Left lobe of liver (tissue), 2 donors: Measurements from ENCODE around the gene G2E3. TPM values are rescaled to one million over a fixed set of nuclear protein-coding genes. Genes with fewer than 3 reads are reported as not detected.
"Not testable (repeated sequence)": the region's sequence is repeated elsewhere in the genome, so short reads cannot be mapped to it uniquely, and the experiment has no call there.

Experiments used
- ATAC-seq: fragments of 200-7000 bp; cut with Tn5 transposase; one replicate; pipeline ENCODE4 v1.9.1; 2020; ENCODE audit warnings: mild to moderate bottlenecking, moderate library complexity
- DNase-seq: peaks from one replicate; pipeline ENCODE4 v3.0.0-alpha.2; 2020; ENCODE audit warnings: low spot score
- total RNA-seq: library from RNA; stranded (reverse); gene quantifications from one replicate; pipeline ENCODE4 v1.2.1, GENCODE V29; 2021
- donor health status: DM: no; HTN: no; CAD: no; lungs with moderate emphysema.
- donor health status: DM: no; HTN: yes; CAD: no.

The G2E3 gene
- total RNA-seq, 1 donor from 2014 or later, result 4.6 TPM

DNA sequence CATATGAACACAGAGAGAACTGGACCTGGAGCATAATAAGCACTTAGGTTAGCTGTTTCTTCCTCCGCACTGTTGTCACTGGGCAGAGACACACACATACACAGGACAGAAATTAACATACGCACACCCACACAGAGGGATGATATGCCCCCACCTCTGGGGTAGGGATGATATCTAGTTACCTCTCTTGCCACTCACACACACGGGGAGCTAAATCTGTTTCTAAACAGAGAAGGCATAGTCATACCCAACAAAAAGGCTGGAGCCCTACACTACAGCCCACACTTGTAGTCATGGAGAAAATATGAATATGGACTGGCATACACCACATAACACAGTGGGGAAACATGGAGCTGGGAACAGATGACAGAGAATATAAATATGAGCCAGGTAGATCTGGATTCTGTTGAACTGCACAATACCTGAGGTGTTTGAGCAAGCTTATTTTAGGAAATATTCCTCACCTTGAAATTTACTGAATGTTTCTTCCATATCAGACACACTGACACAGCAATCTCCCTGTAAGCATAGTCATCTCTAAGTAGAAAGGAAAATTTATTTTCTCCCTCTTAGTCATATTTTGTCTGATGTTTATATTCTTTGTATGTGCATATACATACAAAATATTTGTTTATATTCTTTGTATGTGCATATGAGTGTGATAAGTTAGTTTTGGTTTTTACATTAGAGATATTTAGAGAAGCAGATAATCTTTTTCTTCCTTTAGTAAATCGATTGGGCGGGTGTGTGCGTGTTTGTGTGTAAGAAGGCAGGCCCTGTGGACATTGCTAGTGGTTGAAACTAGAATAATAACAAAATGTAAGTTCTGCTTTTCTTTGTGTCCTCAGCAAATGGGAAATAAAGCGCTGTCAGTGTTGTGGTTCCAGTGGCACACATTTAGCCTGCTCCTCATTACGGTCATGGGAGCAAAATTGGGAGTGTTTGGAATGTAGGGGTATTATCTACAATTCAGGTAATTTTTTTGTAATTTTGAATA is 42.3 kb downstream of the G2E3 start:
- no peak for ATAC-seq
- DNase-seq, result no peak

DNA sequence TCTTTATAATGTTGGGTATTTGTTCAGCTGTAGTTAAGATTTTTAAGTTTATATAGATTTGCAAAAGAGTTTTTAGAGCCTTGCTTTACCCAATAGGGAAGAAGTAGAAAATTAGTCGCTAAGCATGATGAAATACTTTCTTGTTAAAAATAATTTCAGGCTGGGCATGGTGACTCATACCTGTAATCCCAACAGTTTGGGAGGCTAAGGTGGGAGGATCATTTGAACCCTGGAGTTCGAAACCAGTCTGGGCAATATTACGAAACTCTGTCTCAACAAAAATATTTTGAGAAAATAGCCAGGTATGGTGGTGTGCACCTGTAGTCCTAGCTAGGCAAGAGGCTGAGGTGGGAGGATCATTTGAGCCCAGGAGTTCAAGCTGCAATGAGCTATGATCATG is 44.4 kb downstream of the G2E3 start:
- DNase-seq (no peak), ATAC-seq (no peak)

DNA sequence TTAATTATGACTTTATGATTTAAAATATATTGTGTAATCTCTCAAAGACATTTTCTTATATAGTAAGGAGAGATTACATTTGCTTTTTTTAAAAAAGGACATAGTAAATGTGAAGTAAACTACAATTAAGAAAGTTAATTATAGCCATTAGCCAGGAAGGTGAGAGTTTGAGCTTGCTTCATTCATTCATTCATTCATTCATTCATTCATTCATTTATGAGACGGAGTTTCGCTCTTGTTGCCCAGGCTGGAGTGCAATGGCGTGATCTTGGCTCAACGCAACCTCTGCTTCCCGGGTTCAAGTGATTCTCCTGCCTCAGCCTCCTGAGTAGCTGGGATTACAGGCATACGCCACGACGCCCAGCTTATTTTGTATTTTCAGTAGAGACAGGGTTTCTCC is 45.7 kb downstream of the G2E3 start:
- DNase-seq, ATAC-seq: not testable (repeated sequence)

DNA sequence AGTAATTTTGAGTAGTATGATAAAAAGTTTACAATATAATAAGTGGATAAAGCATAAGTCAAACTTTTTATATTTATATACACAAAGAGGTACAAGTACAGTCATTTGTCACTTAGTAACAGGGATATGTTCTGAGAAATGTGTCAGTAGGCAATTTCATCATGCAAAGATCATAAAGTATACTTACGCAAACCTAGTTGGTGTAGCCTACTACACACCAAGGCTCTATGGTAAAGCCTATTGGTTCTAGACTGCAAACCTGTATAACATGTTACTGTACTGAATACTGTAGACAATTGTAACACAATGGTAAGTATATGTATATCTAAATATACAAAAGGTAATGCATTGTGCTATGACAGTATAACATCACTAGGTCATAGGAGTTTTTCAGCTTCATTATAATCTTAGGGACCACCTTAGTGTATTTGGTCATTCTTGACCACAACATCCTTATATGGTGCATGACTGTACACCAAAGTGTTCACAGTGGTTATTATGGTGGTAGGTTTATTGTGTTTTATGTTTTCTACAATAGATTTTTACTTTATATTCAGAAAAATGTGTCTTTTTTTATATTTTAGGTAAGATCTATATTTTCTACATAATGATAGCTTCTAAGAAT is 48.3 kb downstream of the G2E3 start:
- ATAC-seq, result no peak
- no peak for DNase-seq

DNA sequence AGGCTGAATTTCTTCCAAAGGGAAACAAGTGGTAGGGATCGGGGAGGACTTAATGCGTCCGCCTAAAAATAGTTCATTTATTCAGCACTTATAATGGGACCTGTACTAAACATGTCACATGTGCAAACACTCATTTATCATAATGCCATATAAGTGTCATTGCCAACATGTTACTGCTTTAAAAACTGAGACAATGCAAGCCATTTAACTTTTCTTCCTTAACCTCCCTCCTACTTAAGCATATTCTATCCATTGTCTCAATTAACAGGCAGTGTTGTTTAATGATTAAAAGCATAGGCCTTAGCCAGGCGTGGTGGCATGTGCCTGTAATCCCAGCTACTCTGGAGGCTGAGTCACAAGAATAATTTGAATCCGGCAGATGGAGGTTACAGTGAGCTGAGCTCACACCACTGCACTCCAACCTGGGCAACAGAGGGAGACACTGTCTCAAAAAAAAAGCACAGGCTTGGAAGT is 49.6 kb downstream of the G2E3 start:
- ATAC-seq (no peak), DNase-seq (no peak)

DNA sequence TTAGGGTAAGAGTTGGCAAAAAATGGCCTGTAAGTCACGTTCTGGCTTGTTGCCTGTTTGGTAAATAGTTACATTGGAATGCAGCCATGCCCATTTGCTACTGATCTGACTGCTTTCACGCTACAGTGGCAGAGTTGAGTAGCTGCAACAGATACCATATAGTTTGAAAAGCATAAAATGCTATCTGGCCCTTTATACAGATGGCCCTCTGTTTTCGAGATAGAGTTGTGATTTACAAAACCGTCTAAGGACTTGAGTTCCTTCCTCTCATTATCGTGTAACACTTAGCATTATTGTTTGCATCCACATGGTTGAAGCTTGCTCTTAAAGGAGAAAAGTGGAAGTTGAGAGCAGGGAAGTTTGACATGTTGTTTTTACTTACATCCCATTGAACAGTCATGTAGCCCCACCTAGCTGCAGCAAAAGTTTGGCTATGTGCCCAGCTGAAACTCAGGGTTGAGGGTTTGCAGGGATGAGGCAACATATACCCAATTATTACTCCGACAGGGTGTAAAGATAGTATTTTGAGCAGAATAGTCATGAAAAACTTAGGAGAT is 51.9 kb downstream of the G2E3 start:
- DNase-seq, result peak; percentile 65
- ATAC-seq, result peak; percentile 90

DNA sequence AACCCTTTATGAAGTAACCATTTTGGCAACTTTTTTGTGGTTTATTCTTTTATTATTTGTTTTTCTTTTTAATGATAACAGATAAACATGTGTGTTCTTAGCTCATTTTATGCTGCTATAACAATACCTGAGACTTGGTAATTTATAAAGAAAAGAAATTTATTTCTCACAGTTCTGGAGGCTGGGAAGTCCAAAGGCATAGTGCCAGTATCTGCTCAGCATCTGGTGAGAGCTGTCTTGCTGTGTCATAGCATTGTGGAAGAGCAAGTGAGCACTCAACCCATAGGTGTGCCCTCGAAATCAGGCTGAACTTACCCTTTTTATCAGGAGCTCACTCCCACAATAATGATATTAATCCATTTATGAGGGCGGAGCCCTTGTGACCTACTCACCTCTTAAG is 55.2 kb downstream of the G2E3 start:
- DNase-seq (no peak), ATAC-seq (no peak)

DNA sequence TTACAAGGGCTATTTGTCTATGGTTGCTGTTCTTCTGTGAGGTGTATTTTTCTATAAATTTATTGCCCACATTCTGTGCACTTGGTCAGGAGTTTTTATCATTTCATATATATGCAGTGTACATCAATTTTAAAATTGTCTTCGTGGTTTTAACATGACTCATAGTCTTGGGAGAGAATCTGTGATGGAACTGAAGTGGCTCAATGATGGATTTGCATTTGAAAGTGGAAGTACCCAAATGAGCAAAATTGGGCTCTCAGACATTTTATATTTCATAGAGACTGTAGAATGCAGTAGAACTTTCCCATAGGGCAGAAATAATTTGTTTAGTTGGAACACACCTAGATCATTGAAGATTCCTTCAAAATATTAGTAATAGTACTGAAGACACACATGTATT is 61.2 kb downstream of the G2E3 start:
- DNase-seq (no peak), ATAC-seq (no peak)

DNA sequence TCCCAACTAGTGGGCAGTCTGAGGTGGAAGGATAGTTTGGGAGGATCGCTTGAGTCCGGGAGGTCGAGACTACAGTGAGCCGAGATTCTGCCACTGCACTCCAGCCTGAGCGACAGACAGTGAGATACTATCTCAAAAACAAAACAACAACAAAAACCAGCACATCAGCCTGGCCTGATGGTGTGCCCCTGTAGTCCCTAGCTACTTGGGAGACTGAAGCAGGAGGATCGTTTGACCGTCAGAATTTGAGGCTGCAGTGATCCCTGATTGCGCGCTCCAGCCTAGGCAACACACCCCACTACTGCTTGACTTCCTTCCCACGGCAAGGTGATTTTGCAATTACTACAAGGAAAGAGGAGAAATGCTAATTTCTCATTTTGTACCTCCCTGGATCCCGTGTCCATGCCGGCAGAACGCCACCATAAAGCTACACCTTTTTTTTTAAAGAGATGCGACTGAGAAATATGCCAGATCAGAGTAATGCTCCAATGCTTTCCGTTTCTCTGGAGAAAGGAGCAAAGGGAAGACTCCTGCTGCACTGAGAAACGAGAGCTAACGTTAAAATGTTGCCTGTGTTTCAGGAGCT is 62.5 kb downstream of the G2E3 start:
- peak; percentile 40 for ATAC-seq
- DNase-seq, result no peak

DNA sequence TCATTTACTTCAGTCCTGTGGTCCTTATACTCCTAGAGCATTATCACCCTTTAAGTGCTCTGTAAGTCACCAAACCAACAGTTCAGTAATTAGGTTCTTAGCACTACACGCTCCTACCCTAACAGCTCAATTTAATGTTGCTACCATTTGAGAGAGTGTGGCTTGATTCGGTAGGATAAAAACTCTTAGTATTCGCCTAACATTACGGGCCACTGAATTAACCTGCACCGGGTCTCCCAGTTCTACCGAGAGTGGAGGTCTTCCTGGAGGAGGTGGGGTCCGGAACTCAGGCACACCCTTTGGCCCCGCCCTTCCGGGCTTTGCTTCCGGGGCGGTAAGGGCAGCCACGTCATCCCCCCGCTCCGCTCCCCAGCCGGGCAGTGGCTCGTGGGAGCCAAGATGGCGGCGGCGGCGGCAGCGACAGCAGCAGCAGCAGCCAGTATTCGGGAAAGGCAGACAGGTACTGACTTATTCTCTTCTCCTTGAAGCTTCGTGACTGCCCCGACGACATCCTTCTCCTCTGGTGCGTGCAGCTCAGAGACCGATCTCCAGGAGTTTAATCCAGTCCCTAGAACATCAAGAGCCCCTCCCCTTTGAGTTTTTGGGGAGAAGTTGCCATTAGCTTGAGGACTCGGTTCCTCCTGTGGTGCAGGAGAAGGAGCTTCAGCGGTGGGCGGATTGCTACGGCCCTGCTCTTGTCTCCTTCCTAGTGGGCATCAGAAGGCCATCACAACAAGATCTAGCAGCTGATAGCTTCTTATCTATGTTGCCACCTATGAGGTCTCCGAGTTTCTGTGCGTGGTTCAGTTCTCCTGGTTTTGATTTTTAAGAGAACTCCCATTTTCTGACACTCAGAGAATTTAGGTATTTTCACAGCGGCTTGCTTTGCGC is 63.2 kb downstream of the G2E3 start, which contains the start of gene SCFD1:
SCFD1 (plus strand) TSS at position 380 of the 891 bp plus-strand sequence; CDS start at position 400, 20 bp downstream.
- ATAC-seq, result peak; percentile 99
- peak; percentile 94 for DNase-seq

DNA sequence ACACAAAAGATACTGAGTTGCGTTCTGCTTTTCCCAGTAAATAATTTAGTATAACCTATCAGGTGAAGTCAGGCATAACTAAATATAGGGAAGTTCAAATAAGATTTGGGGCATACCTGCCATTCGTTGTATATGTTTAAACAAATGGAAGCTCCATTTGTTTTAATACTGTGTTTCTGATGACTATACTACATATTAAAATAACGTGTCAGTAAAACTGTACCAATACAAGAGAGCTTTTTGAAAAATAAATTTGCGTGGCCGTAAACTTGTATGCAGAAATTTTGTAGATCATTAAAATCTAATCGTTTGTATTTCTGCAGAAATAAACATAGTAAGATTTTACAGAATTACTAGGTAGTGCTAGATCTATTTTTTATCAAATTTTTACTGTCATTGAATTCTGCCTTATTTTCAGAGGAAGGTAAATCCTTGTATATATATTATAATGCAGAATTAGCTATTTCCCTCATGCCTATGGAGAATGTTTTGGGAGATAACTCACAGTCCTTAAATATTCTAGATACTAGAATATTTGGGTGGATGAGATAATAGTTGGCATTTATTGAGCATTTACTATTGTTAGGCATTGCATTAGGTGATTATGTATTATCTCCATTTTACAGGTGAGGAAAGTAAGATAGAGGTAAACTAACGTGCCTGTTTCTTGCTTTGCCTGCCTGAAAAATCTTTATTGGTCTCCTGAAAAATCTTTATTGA is 64.6 kb downstream of the G2E3 start:
- ATAC-seq (no peak), DNase-seq (no peak)

DNA sequence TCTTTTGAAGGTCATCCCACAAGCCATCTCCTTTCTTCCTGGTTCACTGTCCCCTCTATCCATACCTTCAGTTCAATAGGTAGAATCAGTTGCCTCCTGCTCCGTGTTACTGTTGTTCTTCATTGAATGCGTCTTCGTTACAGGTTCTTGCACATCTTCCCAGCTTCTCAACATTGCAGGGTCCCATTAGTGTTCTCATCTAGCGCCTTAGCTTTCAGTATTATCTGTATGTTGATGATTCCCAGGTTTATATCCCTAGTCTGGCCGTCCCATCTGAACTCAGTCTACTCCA is 65.1 kb downstream of the G2E3 start:
- DNase-seq (no peak), ATAC-seq (no peak)

DNA sequence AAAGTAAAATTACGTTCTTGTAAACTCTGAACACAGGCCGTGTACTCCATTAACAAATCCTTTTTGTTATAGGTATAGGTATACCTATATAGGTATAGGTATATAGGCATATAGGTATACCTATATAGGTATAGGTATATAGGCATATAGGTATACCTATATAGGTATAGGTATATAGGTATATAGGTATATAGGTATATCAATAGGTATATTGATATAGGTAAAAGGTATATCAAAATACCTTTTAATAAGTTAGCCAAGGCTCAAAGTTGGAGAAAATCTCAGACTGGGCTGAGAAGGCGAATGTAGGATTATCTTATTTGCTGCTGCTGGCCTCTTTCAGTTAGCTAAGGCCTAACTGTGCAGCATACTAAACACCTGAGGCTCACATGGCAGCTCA is 66.6 kb downstream of the G2E3 start:
- no peak for ATAC-seq
- DNase-seq, result no peak

DNA sequence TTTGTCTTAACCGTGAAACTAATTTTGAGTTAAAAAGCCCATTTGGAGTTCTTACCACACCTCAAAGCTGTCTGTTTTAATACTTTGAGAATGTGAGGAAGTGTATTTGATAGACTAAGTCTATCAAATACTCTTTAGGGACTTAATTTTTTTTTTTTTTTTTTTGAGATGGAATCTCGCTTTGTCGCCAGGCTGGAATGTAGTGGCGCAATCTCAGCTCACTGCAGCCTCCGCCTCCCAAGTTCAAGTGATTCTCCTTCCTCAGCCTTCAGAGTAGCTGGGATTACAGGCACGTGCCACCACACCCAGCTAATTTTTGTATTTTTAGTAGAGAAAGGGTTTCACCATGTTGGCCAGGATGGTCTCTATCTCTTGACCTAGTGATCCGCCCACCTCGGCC is 70.5 kb downstream of the G2E3 start:
- ATAC-seq, DNase-seq: not testable (repeated sequence)

DNA sequence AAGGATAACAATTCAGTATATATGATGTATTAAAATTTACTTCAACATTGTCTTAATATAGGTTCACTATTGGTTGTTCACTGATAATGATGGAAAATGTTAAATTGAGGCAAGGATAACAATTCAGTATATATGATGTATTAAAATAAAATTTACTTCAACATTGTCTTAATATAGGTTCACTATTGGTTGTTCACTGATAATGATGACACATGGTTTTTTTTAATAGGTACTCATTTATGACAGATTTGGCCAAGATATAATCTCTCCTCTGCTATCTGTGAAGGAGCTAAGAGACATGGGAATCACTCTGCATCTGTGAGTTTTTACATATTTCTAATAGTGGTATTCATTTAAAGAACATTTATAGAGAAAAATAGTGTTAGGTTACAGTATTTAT is 71.3 kb downstream of the G2E3 start:
- no peak for DNase-seq
- ATAC-seq, result no peak

DNA sequence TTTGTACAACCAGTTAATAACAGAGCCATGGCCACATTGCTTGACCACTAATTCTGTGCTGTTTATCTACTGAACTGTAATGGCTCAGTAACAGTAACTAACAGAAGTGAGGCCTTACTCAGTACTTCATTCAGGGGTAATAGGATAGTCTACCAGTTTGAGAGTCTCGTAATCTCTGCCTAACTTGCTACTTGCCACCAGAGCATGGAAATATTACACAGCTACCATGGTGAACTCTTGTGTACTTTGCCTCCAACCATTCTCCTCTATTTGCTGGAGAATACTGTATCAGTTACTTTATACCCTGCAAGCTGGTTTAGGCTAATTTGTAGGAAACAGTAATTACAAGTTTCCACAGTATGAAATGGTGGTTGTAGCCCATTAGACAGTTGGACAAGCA is 73.8 kb downstream of the G2E3 start:
- ATAC-seq, result no peak

DNA sequence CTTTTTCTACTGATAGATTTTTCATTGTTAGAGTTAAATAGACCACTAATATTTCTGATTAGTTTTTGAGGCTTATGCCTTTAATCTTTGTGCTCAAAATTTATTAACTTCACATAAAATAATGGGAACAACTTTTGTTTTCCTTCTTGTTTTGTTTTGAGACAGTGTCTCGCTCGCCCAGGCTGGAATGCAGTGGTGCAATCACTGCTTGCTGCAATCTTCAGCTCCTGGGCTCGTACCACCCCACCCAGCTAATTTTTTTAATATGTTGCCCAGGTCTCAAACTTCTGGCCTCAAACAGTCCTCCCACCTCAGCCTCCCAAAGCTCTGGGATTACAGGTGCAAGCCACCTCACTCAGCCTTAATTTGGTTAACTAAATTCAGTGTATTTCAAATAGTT is 80.0 kb downstream of the G2E3 start:
- DNase-seq, result no peak
- peak; percentile 58 for ATAC-seq

More for the DNA sequence above, 73.8 kb downstream of the G2E3 start:
- no peak for DNase-seq

DNA sequence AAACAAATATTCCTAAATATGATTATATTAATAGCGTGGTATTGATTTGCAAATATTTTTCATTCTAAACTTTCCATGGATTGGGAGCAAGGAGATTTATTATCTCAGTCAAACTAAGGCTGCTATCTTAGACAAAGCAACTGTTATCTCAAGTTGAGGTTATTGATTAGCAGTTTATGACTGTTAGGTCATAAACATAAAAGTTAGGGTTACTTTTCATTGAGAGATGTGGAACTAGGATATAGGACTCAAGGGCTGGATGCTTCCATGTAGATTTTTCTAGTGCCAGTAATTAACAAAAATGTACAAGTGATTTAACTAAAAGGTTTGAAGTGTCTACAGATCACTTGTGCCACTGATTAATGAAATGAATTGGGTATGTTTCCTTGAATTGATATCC is 82.2 kb downstream of the G2E3 start:
- no peak for DNase-seq

DNA sequence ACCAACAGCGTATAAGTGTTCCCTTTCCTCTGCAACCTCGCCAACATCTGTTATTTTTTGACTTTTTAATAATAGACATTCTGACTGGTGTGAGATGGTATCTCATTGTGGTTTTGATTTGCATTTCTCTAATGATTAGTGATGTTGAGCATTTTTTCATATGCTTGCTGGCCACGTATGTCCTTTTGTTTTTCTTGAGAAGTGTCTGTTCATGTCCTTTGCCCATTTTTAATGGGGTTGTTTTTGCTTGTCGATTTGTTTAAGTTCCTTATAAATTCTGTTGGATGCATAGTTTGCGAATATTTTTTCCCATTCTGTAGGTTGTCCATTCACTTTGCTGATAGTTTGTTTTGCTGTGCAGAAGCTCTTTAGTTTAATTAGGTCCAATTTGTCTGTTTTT is 85.5 kb downstream of the G2E3 start:
- DNase-seq, ATAC-seq: not testable (repeated sequence)

More for the DNA sequence above, 82.2 kb downstream of the G2E3 start:
- ATAC-seq, result no peak

DNA sequence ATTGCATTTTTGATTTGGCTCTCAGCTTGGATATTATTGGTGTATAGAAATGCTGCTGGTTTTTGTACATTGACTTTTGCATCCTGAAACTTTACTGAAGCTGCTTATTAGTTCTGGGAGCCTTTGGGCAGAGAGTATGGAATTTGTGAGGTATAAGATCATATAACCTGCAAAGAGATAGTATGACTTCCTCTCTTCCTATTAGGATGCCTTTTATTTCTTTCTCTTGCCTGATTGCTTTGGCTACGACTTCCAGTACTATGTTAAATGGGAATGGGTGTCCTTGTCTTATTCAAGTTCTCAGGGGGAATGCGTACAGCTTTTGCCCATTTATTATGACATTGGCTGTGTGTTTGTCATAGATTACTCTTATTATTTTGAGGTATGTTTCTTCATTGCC is 86.6 kb downstream of the G2E3 start:
- no peak for ATAC-seq
- no peak for DNase-seq
